SU-DHL-6 (cell line): ENCODE data around the gene RABGEF1.

Experiments used
- H2AFZ ChIP-seq: fragments of 200-600 bp; sonication (generic); 2 replicates; pipeline ENCODE4 v1.6.1; 2014; ENCODE audit warnings: low read depth, mild to moderate bottlenecking, moderate library complexity, mixed read lengths, antibody characterized with exemption, low read length; ENCODE audit not compliant: severe bottlenecking
- H3F3A ChIP-seq: fragments of 200-600 bp; shearing (Covaris generic); 2 replicates; pipeline ENCODE4 v1.6.0; 2016; ENCODE audit warnings: antibody characterized with exemption, mild to moderate bottlenecking; ENCODE audit not compliant: insufficient read depth
- H3K27ac ChIP-seq: fragments of 200-600 bp; sonication (generic); 2 replicates; pipeline ENCODE4 v1.5.1; 2016; ENCODE audit warnings: low read depth, mild to moderate bottlenecking, low read length, moderate library complexity, mixed read lengths
- H3K27me3 ChIP-seq: fragments of 200-600 bp; sonication (generic), shearing (Covaris generic); 2 replicates; pipeline ENCODE4 v1.6.0; 2014; ENCODE audit warnings: mild to moderate bottlenecking, low read length
- H3K36me3 ChIP-seq: fragments of 200-600 bp; sonication (generic); 2 replicates; pipeline ENCODE4 v1.6.1; 2014; ENCODE audit warnings: mild to moderate bottlenecking, low read length, mixed read lengths
- H3K4me2 ChIP-seq: fragments of 300-600, 200-600 bp; shearing (Covaris generic), sonication (generic); 2 replicates; pipeline ENCODE4 v1.6.0; 2014; ENCODE audit warnings: low read length, low read depth, mild to moderate bottlenecking; ENCODE audit not compliant: poor library complexity, severe bottlenecking
- H3K4me3 ChIP-seq: fragments of 200-600 bp; sonication (generic); 2 replicates; pipeline ENCODE4 v1.5.1; 2014; ENCODE audit warnings: antibody characterized with exemption, low read length, mild to moderate bottlenecking, mixed read lengths; ENCODE audit not compliant: insufficient read depth, poor library complexity, severe bottlenecking
- H3K79me2 ChIP-seq: fragments of 200-600 bp; sonication (generic); 2 replicates; pipeline ENCODE4 v1.6.1; 2014; ENCODE audit warnings: mild to moderate bottlenecking, low read length, moderate library complexity; ENCODE audit not compliant: insufficient read depth
- H3K9ac ChIP-seq: fragments of 200-600 bp; sonication (generic); 2 replicates; pipeline ENCODE4 v1.7.0; 2014; ENCODE audit warnings: mild to moderate bottlenecking, low read length
- H3K9me2 ChIP-seq: fragments of 200-600 bp; sonication (generic); replicated peaks from 2 replicates; pipeline ENCODE4 v1.6.1; 2014; ENCODE audit warnings: low read length; ENCODE audit not compliant: insufficient read depth
- H3K9me3 ChIP-seq: fragments of 200-600 bp; sonication (generic); 2 replicates; pipeline ENCODE4 v1.6.1; 2014; ENCODE audit warnings: low read length, mixed read lengths; ENCODE audit not compliant: insufficient read depth
- H4K20me1 ChIP-seq: fragments of 200-600 bp; sonication (generic); 2 replicates; pipeline ENCODE4 v1.6.1; 2014; ENCODE audit warnings: low read depth, mild to moderate bottlenecking, antibody characterized with exemption, low read length, moderate library complexity, mixed read lengths
- CTCF ChIP-seq: fragments of 200-600 bp; sonication (generic); IDR thresholded peaks from one replicate; pipeline ENCODE4 v1.5.1; 2017; ENCODE audit warnings: antibody characterized with exemption, mild to moderate bottlenecking, low read length, moderate library complexity; ENCODE audit not compliant: insufficient read depth, poor library complexity, severe bottlenecking
- EZH2phosphoT487 ChIP-seq: fragments of 200-600 bp; sonication (generic), shearing (Covaris generic); conservative IDR thresholded peaks from 2 replicates; pipeline ENCODE4 v1.6.1; 2018; ENCODE audit warnings: mild to moderate bottlenecking, antibody characterized with exemption, low read length, moderate library complexity, mixed read lengths

Gene RABGEF1

GRCh38 chr7:66776800-66777442 lies 36.4 kb downstream of the RABGEF1 start:
- 0 out of 2 replicates have a peak, but pooled peaks cover 7% of the 10 kb centered on the region for H4K20me1 ChIP-seq
- no peak overlapping the region for H3K9ac ChIP-seq
- TF ChIP-seq CTCF = no peak
- TF ChIP-seq EZH2phosphoT487 = no peak
- no peaks in the 10 kb centered on the region for H3F3A ChIP-seq
- no peak overlapping the region for H2AFZ ChIP-seq
- H3K27me3 ChIP-seq = no peaks in the 10 kb centered on the region
- H3K9me2 ChIP-seq = no peaks in the 10 kb centered on the region
- no peaks in the 10 kb centered on the region for H3K9me3 ChIP-seq
- H3K36me3 ChIP-seq = peaks cover 25% of the 10 kb centered on the region
- H3K27ac ChIP-seq = no peak overlapping the region
- H3K79me2 ChIP-seq = peaks cover 14% of the 10 kb centered on the region
- H3K4me3 ChIP-seq = no peak overlapping the region
- no peak overlapping the region for H3K4me2 ChIP-seq

GRCh38 chr7:66778201-66778600 lies 37.7 kb downstream of the RABGEF1 start:
- Histone ChIP-seq H3K27me3 (no peaks in the 10 kb centered on the region), H3K27ac (no peak overlapping the region), H3K4me3 (no peak overlapping the region), H3F3A (no peaks in the 10 kb centered on the region), H3K79me2 (peaks cover 7% of the 10 kb centered on the region; the same call in 1 of the 2 replicates), H3K9me3 (no peaks in the 10 kb centered on the region), H4K20me1 (0 out of 2 replicates have a peak, but pooled peaks cover 7% of the 10 kb centered on the region), H3K4me2 (no peak overlapping the region), H2AFZ (no peak overlapping the region), H3K9me2 (no peaks in the 10 kb centered on the region), H3K36me3 (peaks cover 26% of the 10 kb centered on the region), H3K9ac (no peak overlapping the region)
- TF ChIP-seq CTCF = no peak
- TF ChIP-seq EZH2phosphoT487 = no peak

- Histone ChIP-seq H3K4me3 (no peak overlapping the region), H3K27ac (no peak overlapping the region), H3K27me3 (no peaks in the 10 kb centered on the region), H4K20me1 (0 out of 2 replicates have a peak, but pooled peaks cover 7% of the 10 kb centered on the region), H3K4me2 (no peak overlapping the region), H3K9me3 (no peaks in the 10 kb centered on the region), H3K79me2 (peaks cover 7% of the 10 kb centered on the region; the same call in 1 of the 2 replicates), H3K36me3 (peaks cover 29% of the 10 kb centered on the region), H2AFZ (no peak overlapping the region), H3K9me2 (no peaks in the 10 kb centered on the region), H3K9ac (no peak overlapping the region), H3F3A (no peaks in the 10 kb centered on the region)
- TF ChIP-seq EZH2phosphoT487 = no peak
- no peak for TF ChIP-seq CTCF
Measured at GRCh38 chr7:66779669-66780409, 39.3 kb downstream of the RABGEF1 start.
